ENCODE data around the gene GNG12.
"Not testable (repeated sequence)": the region's sequence is repeated elsewhere in the genome, so short reads cannot be mapped to it uniquely, and the experiment has no call there.

Gene GNG12

GRCh38 chr1:67666636-67667035 is 166.6 kb downstream of the GNG12 start:
- Histone ChIP-seq H3K4me3 (no peak overlapping the region), H3K27ac (no peak overlapping the region)
- DNase-seq (ENCODE audit: low spot score): no peak
- no peak for TF ChIP-seq CTCF (IDR thresholded peaks at IDR 0.05)

GRCh38 chr1:67665307-67665706 is 168.0 kb downstream of the GNG12 start:
- DNase-seq (ENCODE audit: low spot score); H3K27ac ChIP-seq; H3K4me3 ChIP-seq: not testable (repeated sequence)

- Histone ChIP-seq H3K4me3 (no peak overlapping the region), H3K27ac (no peak overlapping the region)
- no peak for DNase-seq (ENCODE audit: low spot score)
- TF ChIP-seq CTCF (IDR thresholded peaks at IDR 0.05): no peak
Measured at GRCh38 chr1:67664048-67664447, 169.2 kb downstream of the GNG12 start.

DNA sequence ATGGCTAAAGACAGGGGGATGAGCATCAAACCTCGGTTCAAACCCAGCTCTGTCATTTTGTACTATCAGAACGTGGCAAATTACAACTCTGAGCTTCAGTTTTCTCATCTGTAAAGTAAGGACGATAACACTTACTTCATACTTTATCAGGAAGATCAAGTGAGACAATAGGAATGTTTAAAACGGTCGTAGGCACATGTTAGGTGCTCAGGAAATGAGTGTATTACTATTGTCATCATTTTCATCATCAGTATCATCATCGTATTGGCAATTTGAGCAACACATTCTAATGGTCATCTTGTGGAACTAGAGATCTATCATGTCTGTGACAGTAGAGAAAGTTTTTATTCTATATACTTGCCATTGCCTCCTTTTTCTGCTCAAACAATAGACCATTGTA is 170.4 kb downstream of the GNG12 start:
- no peak for TF ChIP-seq CTCF (IDR thresholded peaks at IDR 0.05)
- no peak for DNase-seq (ENCODE audit: low spot score)
- H3K27ac ChIP-seq: no peak overlapping the region
- H3K4me3 ChIP-seq: no peak overlapping the region

DNA sequence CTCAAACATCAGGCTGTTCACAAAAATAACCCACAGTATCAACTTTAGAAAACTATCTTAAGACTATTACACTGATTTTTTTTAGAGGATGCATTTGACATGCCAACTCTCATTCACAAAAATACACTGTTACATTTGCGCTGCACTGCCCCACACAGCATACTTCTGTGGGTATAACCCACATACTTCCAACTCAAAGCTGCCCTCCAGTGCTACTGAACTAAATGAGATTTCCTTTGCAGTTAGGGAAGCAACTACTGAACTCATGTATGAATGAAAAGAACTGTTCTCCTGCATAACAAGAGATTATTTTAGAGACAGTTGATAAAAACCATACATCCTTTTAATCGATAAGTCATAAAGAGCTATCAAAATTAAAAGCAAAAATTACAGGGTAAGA is 174.0 kb downstream of the GNG12 start:
- DNase-seq (ENCODE audit: low spot score): no peak

GRCh38 chr1:67657152-67657551 is 176.1 kb downstream of the GNG12 start:
- DNase-seq (ENCODE audit: low spot score); H3K4me3 ChIP-seq; H3K27ac ChIP-seq: not testable (repeated sequence)

More for the DNA sequence above, 174.0 kb downstream of the GNG12 start:
- no peak overlapping the region for H3K27ac ChIP-seq
- TF ChIP-seq CTCF (IDR thresholded peaks at IDR 0.05): no peak
- H3K4me3 ChIP-seq: no peak overlapping the region

- Histone ChIP-seq H3K27ac (no peak overlapping the region), H3K4me3 (no peak overlapping the region)
- TF ChIP-seq CTCF (IDR thresholded peaks at IDR 0.05): no peak
- DNase-seq (ENCODE audit: low spot score): no peak
Measured at GRCh38 chr1:67655581-67655980, 177.7 kb downstream of the GNG12 start.

GRCh38 chr1:67653304-67653703 is 180.0 kb downstream of the GNG12 start:
- DNase-seq (ENCODE audit: low spot score): no peak
- Histone ChIP-seq H3K27ac (no peak overlapping the region), H3K4me3 (no peak overlapping the region)
- TF ChIP-seq CTCF (IDR thresholded peaks at IDR 0.05): no peak
